SK-N-DZ (cell line): Measurements from ENCODE around the gene CYP8B1. TPM values are rescaled to one million over a fixed set of nuclear protein-coding genes. Genes with fewer than 3 reads are reported as not detected.

Experiments
- DNase-seq: peaks from one replicate; pipeline ENCODE4 v3.0.0-alpha.2; 2015; ENCODE audit warnings: low spot score
- polyA plus RNA-seq, 2 experiments: library from polyadenylated mRNA; depleted of rRNA; stranded (reverse); fragments of >200 nt; gene quantifications; 2 replicates each; pipeline ENCODE4 v1.2.3, GENCODE V29; 2014

The CYP8B1 gene, protein sequence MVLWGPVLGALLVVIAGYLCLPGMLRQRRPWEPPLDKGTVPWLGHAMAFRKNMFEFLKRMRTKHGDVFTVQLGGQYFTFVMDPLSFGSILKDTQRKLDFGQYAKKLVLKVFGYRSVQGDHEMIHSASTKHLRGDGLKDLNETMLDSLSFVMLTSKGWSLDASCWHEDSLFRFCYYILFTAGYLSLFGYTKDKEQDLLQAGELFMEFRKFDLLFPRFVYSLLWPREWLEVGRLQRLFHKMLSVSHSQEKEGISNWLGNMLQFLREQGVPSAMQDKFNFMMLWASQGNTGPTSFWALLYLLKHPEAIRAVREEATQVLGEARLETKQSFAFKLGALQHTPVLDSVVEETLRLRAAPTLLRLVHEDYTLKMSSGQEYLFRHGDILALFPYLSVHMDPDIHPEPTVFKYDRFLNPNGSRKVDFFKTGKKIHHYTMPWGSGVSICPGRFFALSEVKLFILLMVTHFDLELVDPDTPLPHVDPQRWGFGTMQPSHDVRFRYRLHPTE
- not detected in 2 replicates for polyA plus RNA-seq (2014; cell fraction: cytosol; rRNA removed)
- polyA plus RNA-seq (2014; cell fraction: nucleus; rRNA removed) = not detected in 2 replicates

DNA sequence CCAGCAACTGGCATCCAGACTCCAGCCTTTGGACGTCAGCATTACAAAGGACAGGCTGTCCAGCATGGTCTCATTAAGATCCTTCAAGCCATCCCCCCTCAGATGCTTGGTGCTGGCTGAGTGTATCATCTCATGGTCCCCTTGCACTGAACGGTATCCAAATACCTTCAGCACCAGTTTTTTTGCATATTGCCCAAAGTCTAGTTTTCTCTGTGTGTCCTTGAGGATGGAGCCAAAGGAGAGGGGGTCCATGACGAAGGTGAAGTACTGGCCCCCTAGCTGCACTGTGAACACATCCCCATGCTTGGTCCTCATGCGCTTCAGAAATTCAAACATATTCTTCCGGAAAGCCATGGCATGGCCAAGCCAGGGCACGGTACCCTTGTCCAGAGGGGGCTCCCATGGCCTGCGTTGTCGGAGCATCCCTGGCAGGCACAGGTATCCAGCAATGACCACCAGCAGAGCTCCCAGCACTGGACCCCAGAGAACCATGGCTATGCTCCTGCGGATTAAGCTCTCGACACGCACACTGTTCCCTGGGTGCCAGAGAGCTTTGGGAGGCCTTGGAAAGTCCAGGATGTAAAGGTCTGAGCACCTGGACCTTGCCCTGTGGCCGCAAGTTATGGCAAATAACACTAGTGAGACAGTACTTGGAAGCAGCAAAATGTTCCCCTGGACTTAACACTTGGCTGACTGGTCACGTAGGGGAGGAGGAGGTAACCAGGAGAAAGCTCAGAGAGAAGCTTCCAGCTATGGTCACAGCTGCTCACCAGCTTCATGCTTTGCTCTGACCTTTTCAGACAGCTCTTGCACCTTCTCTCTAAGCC is at the start of gene CYP8B1:
CYP8B1 (minus strand) TSS at position 555 of the 827 bp plus-strand sequence; CDS start at position 492, 63 bp downstream.
- DNase-seq = no peak

DNA sequence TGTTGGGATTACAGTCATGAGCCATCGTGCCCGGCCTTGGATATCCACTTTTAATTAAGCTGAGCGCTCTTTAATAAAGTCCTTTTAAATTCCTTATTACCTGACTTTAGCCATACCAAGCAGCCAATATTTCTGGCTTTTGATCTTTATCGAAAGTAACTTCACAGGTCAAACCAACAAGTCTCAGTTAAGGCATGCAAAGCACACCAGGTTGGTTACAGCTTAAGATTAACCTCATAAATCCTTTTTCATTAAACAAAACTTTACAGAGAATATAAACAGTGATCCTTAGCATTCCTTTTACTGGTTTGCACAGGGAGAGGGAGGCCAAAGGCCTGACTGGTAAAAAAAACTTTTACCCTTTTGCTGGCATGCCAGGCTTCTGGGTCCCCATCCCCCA is 47.9 kb upstream of the CYP8B1 start:
- no peak for DNase-seq

GRCh38 chr3:42914771-42915515 is 39.3 kb upstream of the CYP8B1 start:
- no peak for DNase-seq

DNA sequence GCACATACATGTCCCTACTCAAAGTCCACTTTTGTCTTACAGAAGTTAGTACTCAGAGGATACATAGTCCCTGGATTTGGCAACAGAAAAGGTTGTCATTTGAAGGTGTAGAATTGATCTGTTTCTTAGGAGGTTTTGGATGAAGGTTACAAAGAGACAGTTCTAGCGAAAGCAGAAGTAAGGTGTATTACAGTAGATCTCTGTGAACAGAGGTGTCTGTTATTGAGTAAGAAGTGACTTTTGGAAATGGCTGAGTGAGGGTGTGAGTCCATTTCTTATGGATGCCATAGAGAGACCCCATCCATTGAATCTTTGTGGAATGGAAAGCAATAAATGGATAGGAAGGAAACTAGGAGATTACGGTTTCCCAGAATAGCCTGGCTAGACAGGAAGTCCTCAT is 35.9 kb upstream of the CYP8B1 start:
- DNase-seq = no peak

DNA sequence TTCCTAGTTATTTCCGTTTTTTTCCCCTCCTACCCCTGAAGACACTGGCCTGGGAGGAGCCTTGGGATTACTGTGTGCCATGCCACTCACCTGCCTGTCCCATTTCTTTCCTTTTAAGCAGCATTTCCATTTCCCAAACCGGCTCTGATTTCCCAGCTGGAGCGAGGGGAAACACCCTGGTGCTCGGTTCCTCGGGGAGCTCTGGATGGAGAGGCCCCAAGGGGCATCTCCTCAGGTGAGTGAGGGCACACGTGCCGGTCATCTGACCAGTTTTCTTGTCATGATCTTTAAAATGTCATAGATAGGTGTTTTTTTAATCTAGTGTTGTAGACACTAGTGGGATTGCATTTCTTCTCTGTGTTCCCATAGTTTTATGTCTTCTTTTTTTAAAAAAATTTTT is 33.0 kb upstream of the CYP8B1 start:
- no peak for DNase-seq

DNA sequence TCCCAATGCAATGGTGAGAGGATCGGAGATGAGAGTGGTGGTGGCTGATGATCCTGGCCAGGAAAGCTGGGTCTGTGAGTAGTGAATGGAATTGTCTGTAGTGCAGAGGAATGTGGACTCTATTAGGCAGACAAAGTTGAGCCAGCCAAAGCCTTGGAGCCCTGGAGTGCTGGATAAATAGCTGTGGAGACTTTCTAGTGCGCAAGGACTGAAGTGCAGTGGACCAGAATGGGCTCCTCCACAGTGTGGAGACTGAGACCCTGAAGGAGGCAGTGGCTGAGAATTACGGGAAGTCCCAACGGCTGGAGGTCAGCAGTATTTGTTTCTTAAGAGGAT is 31.1 kb upstream of the CYP8B1 start:
- no peak for DNase-seq

- no peak for DNase-seq
Observed at GRCh38 chr3:42906070-42906847, 30.6 kb upstream of the CYP8B1 start, which contains the start of gene ZNF662. Gene ZNF662, plus strand, starts transcription at chr3:42906142. Its CDS starts 1,973 bp downstream, at chr3:42908115.

GRCh38 chr3:42905740-42906069 is 30.0 kb upstream of the CYP8B1 start:
- DNase-seq = no peak

- DNase-seq = no peak
Observed at GRCh38 chr3:42904076-42904475, 28.4 kb upstream of the CYP8B1 start.

DNA sequence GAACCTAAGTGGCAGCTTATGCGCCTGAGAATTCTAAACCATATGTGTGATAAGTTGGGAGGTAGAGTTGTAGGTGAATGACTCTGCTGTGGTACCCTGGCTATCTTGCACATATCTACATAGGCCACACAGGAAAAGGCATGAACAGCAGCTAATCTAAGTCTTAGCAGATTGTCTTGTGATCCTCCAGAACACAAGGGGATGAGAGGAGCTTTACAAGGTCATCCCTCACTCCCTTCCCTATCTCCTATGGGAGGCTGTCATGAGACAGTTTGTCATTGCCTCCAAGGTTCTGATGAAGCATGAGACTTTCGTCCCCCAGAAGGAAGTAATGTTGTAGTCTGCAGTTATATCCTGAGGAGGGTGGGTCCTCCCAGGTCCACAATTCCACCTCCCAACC is 26.6 kb upstream of the CYP8B1 start:
- DNase-seq = no peak

- no peak for DNase-seq
Observed at GRCh38 chr3:42901073-42901415, 25.4 kb upstream of the CYP8B1 start.

- DNase-seq = no peak
Observed at GRCh38 chr3:42900226-42901072, 24.8 kb upstream of the CYP8B1 start.

- DNase-seq = no peak
Observed at GRCh38 chr3:42898896-42899675, 23.4 kb upstream of the CYP8B1 start.

DNA sequence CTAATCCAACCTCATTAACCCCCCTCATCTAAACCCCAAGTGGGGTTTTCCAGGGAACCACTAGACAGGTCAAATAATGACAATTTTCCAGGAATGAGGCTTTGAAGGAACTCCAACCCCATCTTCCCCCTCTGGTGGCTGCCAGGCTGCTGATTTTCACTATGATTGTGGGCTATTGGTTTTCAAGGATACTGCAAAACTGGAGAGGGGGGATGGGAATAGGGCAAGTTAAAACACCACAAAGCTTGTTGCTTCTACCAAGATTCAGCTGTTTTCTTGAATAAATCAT is 19.8 kb upstream of the CYP8B1 start:
- no peak for DNase-seq

- no peak for DNase-seq
Observed at GRCh38 chr3:42894698-42895579, 19.3 kb upstream of the CYP8B1 start.

DNA sequence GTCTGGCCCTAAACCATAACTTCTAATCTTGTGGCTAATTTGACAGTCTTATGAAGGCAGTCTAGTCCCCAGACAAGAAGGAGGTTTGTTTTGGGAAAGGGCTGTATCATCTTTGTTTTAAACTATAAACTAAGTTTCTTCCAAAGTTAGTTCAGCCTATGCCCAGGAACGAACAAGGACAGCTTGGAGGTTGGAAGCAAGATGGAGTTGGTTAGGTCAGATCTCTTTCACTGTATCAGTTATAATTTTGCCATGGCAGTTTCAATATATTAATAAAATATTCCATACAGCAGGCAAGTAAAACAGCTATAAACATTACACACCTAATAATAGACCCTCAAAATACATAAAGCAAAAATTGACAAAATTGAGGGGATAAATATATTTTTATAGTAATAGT is 17.1 kb upstream of the CYP8B1 start:
- DNase-seq = no peak

GRCh38 chr3:42892169-42892568 is 16.5 kb upstream of the CYP8B1 start:
- no peak for DNase-seq

- DNase-seq = no peak
Observed at GRCh38 chr3:42891042-42891441, 15.4 kb upstream of the CYP8B1 start.

GRCh38 chr3:42887084-42887483 is 11.4 kb upstream of the CYP8B1 start:
- DNase-seq = no peak
